ENCODE results near the gene PUS3.

The PUS3 gene

DNA sequence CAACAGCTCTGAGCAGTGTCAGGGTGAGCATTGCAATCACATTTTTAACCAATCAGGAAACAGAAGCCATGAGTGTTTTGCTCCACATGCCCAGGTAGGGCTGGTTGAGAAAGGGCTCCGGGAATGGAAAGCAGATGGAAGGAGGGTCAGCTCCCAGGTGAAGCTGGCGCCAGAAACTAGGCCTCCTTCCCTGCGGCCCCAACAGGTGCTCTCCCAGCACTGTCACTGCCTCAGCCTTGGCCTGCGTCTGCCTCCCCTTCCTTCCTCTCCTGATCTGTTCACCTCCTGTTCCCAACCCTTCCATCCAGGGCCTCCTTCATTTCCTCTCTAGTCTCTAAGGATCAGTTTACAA is 38.2 kb upstream of the PUS3 start:
- no peak for DNase-seq

DNA sequence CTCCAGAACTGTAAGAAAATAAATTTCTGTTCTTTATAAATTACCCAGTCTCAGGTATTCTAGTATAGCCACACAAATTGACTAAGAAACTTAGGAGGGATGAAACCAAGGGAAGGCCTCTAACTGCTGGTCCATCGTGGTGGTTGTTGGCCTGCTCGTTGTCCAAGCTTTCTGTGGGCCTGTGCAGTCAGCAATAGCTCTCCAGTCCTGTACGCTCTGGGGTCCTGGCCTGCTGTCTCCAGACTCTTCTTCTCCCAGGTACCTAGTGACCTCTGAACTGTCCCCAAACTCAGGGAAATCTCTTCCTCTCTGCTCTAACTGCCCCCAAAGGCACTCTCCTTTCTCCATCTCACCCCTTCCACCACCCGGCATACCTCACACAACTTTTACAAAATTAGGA is 37.1 kb upstream of the PUS3 start:
- no peak for DNase-seq

DNA sequence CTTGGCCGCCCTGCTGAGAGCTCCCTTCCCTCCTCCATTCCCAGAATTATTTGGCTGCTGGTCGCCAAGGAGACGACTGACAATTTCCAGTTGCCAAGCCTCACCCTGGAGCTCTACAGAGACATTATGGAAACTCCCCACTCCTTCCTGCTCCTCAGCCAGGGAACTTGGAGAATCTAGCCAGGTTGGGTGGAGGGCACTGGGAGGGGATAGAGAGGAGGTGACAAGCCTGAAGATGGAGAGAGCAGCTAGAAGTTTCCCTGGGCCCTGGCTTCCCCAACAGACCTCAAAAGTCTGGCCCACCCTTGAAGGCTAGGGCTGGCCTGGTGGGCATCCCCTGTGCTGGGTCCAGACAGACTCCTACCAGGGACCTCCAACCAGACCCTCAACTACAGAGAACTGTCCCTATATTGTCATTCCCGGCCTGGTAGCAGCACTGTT is 36.1 kb upstream of the PUS3 start:
- no peak for DNase-seq

DNA sequence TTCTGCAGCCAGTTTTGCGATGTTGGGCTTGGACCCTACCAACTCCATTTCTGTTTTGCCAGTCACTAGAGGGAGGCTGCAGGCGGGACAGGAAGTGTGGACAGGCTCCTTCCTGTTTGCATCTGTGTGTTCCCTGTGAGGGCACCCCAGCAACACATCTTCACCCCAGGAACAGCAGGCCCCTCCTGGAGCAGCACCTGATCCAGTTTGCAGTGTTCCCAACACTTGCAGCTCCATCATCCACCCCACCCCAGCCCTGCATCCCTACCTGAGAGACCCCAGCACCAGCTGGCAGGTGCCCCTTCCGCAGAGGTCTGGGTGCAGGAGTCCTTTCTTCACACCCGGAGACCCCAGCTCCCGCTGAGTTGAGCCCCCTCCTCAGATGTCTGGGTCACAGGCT is 35.4 kb upstream of the PUS3 start:
- no peak for DNase-seq

DNA sequence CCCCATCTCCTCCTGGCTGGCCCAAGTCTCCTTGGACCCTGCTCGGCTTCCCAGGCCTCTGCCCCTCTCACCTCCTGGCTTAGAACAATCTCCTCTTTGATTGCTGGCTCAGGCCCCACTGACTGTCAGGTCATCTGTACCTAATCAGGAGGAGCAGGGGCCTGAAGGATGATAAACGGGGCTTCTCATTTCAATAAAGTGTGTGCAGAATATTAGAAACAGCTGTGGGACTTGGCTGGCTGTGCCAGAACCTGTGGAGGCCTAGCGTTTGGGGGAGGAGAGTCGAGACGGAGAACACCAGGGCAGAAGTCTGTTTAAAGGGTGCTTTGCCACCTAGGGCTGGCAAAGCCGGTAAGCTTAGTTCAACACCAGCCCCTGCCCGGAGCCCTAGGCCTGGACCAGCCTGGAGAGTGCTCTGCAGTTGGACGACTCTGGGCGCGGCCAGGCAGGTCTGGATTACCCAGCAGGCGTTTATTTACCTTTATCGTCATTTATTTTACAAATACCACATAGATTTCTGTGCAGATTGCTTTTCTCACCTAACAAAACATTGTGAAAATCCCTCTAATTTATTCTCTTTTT is 32.7 kb upstream of the PUS3 start:
- no peak for DNase-seq

DNA sequence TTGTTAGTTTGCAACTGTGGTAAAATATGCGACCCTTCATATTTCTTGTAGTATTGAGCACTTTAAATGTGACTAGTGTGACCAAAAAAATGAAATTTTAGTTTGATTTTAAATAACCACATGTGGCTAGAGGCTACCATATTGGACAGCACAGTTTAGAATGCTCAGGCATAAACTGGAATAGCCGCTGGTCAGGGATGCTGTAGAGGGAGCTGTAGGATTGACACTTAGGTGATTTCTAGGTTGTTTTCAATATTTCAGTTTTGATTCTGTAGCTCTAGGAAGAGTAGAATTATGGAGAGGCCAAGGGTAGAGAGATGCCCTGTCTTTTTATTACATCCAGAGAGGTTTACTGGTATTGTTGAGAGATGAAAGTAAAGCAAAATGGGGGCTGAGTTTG is 32.0 kb upstream of the PUS3 start:
- DNase-seq, result no peak

DNA sequence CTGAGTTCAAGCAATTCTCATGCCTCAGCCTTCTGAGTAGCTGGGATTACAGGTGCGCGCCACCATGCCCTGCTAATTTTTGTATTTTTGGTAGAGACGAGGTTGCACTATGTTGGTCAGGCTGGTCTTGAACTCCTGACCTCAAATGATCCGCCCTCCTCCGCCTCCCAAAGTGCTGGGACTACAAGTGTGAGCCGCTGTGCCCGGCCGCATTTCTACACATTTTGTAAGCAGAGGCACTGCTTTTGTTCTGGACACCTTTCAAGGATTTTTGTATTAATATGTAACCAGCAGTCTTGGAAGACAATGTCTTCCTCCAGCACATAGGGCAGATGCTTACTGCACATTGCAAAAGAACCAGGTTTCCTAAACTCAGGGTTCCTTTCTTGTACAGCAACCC is 31.5 kb upstream of the PUS3 start:
- no peak for DNase-seq

DNA sequence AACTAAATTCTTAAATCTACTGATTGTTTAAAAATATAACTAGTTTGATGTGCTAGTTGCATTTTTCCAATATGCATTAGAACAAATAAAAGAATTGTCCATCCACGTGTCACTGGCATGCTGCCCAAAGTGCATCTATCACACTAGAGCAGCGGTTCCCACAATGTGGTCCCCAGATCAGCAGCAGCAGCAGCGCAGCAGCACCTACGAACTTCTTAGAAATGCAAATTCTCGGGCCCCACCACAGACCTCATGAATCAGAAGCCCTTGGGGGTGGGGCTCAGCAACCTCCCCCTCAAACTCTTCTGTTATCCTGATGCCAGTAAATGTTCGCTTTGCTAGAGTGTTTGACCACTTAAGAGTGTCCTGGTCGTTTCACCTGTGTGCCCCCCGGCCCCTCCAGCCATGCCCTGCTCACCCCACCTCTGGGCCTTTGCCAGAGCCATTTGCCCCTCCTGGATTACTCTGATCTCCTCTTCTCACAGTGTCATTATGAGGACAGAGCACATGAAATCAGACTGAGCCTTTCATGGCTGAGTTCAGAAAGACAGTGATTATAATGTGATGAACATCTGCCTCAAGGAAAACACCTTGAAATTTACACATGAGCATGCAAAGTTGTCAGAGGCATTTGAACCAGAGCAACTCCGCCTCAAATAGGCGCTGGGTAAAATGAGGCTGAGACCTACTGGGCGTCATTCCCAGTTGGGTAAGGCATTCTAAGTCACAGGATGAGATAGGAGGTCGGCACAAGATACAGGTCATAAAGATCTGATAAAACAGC is 30.2 kb upstream of the PUS3 start:
- DNase-seq, result no peak

DNA sequence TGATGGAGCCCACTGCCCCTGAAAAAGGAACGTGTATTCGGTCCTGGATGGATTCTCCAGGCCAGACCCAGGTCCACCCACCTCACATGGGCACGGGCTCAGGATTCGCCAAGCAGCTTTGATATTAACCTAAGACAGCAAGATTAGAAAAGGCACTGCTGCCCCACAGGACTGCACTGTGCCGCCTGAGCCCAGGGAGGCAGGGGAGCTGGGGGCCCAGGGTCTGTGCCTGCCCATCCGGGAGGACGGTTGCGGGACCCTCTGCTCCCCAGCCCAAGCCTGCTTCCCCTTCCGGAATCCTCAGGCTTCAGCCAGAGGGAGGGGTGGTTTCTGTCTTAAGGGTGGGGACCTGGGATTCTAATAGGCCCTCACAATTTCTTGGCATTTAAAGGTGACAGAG is 29.3 kb upstream of the PUS3 start:
- DNase-seq, result no peak

DNA sequence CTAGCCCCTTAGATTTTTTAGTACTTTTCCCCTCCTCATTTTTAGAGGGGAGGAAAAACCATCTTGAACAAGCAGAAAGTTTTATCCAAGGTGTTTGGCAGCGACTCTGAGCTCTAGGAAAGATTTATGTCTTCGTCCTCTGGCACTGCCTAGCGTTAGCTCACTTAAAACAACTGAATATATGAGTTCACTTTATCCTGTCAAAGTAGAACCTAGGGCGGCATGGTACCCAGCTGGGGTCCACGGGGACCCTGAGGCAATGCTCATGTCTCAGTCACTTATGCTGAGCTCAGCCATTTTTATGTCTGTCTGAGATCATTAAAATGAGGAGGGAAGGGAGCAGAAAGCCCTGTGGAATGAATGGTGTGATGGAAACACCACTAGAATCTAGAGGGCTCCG is 28.7 kb upstream of the PUS3 start:
- DNase-seq, result no peak

DNA sequence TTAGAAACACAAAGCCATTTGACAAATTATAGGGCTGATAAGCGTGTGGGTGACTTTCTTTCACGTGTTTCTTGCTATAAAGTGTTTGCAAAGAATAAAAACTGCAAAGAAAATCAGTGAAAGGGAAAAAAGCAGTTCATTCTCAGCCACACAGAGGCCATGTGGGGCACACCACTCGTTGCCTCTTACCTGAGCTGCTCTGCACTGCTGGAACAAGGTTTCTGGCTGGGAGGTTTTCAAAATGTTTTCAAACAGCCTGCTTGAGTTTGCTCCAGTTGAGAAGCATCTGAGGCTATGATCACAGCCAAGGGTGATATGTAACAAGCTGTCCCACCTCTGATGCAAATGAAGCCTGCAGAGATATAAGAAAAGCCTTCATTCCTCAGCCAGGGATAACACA is 28.1 kb upstream of the PUS3 start:
- DNase-seq, result no peak

DNA sequence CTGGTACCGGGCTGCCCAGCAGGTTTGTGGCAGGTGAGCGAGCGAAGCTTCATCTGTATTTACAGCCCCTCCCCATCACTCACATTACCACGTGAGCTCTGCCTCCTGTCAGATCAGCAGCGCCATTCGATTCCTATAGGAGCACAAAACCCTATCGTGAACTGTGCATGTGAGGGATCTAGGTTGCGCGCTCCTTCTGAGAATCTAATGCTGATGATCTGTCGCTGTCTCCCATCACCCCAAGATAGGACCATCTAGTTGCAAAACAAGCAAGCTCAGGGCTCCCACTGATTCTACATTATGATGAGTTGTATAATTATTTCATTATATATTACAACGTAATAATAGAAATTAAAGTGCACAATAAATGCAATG is 27.1 kb upstream of the PUS3 start:
- DNase-seq, result no peak

DNA sequence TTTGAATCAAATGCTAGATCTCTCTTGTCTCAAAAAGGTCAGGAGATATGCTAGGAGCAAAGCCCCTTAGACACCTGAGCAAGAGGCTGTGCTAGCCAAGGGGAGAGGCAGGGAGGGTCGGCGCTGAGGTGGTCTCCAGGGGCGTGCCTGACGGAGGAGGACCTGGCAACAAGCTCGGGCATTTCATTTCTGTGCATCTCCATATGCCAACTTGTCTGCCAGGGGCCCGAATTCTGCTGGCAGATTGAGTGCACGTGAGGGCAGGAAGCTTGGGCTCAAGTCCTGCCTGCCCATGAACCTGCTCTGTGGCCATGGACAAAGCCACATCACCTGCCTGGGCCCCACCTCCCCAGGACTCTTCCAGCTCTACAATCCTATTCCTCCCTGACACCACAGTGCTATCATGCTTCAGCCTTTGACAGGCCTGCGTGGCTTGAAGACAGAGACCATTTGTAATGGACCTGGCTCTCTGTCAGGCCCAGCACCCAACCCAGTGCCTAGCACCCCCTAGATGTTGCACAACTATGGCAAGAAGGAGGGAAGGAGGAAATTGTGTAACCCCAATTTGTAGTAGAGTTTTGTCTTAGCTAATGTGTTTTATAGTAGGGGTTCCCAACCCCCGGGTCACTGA is 26.6 kb upstream of the PUS3 start:
- DNase-seq, result no peak

DNA sequence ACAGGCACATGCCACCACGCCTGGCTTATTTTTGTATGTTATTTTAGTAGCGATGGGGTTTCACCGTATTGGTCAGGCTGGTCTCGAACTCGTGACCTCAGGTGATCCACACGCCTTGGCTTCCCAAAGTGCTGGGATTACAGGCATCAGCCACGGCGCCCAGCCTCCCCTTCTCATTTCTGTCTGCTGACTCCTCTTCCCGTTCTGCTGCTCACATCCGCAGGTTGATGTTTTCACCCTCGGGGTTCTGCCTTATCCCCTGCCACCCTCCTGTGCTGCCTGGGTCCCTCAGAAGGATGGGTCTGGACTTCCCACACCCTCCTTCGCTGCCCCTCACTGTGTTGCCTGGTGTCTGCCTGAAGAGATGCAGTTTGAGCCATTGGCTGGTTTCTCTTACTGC is 23.7 kb upstream of the PUS3 start:
- no peak for DNase-seq

DNA sequence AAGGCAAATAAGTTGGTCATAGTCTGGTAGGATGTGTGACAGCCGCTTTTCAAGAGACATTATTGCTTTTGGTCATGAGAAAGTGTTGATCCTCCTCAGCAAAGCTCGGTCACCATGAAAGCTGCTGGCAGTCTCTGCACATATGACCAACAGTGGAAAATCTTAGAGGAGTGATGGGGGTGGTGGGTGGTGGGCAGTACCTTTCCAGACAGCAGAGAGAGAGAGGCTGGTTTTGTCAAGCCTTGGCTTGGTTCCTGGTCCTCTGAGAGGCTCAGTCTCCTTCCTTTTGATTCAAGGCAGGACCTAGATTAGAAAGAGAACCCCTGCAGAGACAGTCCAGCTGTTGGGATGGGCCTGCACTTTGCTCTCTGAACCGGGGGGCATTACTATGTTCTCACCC is 22.8 kb upstream of the PUS3 start:
- no peak for DNase-seq

DNA sequence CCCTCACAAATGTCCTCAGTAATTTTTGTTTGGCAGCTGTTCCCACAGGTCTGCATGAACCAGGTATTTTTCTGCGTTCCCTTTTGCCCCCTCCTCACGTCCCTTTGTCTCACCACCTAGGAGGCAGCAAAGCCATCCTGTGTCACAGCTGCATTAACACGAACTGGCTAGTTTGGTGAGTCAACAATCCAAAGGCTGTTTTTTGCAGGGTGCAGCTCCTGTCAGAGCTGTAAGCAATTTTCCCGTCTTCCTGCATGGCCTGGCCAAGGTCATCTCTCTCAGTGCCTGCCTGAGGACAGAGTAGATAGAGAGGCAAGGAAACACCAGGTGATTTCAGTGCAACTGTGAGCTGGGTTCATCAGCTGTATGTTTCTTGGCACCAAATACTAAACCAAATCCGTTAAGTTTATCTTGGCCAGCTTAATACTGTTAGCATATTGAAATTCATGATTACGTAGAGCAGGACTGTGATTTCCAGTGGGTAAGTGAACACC is 22.3 kb upstream of the PUS3 start:
- no peak for DNase-seq

DNA sequence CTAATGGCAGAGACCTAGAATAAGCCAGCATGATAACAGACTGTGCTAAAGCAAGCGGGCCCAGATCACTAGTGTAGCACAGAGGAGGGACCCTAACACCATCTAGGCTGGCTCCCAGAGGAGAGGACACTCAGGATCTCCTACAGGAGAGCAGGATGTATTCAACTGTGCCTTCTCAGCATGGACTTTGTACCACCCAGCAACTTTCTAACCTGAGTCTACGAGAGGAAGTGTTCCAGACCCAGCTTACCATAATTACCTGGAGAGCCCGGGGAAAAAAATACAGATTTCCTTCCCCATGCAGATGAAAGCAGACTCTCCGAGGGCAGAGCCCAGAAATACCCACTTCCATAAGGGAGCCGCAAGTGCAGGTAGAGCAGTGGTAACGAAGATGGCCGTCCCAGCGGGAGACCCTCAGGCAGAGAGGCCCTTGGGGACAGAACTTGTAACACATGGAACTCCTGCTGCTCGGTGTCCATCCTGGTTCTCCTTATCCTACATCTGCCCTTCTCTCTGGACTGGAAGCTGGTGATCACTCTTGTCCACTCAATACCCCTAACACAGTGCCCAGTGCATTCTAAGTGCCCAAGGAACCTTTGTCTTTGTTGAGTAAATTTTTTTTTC is 21.5 kb upstream of the PUS3 start:
- DNase-seq, result no peak

DNA sequence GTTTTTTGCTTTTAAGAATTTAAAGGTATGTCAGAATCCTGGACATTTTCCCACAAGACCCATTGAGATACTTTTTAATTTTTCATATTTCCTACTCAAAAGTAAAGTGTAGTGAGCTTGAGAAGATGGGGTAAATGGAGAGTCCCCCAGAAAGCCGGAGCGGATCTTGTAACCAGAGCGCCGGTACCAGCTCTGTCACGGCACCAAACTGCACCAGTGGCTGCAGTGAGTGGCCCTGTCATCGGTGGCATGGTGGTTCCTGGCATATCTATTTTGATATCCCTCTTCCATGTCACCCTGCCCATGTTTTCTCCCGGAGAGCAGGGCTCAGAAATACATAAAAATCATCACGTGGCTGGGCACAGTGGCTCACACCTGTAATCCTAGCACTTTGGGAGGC is 20.6 kb upstream of the PUS3 start:
- DNase-seq, result no peak

DNA sequence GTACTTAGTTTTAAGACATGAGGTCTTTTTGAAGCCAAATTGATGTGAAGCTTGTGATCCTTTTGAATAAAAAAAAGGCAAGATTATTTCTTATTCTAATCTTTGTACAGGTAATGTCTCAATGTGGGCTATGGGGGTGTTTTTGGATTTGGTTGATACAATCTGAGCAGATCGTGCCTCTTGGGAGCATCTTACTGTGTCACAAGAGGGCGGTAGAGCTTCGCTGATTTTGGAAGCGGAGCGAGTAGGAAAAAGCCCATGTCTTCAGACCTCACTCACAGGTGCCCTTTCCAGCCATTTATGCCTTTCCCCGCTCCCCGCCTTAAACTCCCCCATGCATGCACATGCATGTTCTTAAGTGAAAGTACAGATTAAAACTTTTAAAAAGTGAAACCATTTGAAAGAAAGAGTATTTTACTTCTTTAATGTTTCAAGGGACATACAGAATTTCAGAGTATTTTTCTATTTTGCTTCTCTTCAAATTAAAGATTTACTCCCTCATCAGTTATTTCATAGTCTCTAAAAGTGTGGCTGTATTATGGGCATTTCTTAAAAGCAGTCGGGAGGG is 20.1 kb upstream of the PUS3 start:
- peak; percentile 25 for DNase-seq

DNA sequence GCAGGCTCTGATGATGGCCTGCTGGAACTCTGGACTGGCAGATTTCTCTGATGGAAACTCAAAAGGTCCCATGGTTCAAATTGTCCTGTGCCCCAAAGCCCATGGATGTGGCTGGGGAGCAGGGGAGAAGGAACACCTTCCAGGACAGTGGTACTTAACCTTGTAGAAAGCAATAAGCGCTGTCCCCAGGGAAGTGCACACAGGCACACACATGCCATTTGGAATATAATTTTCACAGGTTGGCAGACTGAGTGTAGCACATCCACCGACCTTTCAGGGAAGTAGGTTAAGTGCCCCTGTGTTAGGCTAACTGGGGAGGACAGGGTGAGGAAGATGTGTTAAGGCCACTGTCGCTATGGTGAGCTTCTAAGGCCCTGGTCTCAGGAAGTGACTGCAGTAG is 19.1 kb upstream of the PUS3 start:
- DNase-seq, result no peak

DNA sequence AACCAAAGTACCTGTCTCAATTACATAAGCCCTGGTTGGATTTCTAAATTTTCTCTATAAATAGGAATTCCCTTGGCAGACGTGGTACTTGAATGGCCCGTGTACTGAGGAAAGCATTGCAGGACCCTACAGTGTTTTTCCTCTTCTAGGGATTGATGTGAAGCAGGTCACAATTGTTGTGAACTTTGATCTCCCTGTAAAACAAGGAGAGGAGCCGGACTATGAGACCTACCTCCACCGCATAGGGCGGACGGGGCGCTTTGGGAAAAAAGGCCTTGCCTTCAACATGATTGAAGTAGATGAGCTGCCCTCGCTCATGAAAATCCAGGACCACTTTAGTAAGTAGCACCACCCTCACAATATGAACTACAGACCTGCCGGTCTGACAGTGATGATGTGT is 18.0 kb upstream of the PUS3 start:
- DNase-seq, result no peak

DNA sequence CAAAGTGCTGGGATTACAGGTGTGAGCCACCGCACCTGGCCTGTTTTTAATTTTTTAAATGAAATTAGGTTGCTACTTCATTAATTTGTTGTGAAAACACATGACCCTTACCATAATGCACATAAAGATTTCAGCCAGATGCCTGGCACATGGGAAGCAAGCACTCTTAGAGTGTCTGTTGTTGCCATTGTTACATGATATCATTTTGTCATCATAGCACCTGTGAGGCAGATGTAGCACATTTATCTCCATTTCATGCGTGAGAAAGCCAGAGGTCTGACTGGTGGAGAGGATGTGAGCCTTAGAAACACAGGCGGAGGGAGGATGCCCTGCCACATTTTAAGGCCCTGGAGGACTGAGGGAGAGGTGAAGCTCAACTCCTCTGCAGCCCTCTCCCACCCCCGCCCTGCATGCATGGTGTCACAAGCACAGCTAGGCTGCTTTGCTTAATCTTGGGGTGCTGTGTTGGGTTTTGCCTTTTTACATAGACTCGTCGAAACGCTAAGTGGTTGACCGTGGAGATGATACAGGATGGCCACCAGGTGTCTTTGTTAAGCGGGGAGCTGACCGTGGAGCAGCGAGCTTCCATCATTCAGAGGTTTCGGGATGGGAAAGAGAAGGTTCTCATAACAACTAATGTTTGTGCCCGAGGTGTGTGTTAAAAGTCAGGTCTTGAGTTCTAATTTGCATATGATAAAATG is 15.3 kb upstream of the PUS3 start:
- DNase-seq, result no peak

DNA sequence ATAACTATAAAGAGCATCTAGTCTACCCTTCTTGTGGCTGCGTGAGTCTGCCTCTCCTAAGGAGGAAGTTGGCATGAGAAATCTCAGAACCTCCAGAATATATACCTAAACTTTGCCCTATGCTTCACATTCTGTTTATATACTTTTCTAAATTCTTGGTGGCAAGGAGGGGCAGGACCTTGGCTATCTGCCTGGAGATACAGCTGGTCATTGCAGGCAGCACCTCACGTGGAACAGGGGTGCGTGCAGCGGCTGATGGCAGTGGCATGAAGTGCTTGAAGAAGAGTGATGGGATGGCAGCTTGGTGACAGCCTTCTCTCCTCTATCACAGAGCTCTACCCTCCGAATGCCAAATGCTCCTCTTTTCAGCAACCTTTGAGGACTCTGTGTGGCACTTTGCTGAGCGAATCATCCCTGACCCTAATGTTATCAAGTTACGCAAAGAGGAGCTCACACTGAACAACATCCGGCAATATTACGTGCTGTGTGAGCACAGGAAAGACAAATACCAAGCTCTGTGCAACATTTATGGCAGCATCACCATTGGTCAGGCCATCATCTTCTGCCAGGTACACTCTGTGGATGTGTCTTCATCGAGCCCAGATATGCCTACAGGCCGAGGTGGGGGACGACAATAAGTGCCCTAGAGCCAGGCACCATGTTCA is 13.8 kb upstream of the PUS3 start:
- DNase-seq, result no peak
